NCI-H526 treated with DMSO at 0.1 percent for 48 hours (cell line): ENCODE measurements around the gene PMM2.
"Not testable (repeated sequence)": the region's sequence is repeated elsewhere in the genome, so short reads cannot be mapped to it uniquely, and the experiment has no call there.

Experiments
- DNase-seq: peaks from one replicate; lab custom pipeline; 2025; lab: John Stamatoyannopoulos, UW

PMM2 gene

GRCh38 chr16:8797364-8798173, at the start of gene PMM2, which contains the start of gene TMEM186:
TSS of gene PMM2 (plus strand) at chr16:8797839. CDS start at chr16:8797883, 44 bp downstream.
TSS of gene TMEM186 (minus strand) at chr16:8797639. CDS start at chr16:8797614, 25 bp downstream.
- DNase-seq: peak; percentile 84

GRCh38 chr16:8748944-8749343, 48.7 kb upstream of the PMM2 start:
- not testable (repeated sequence) for DNase-seq

GRCh38 chr16:8751481-8752311, 45.9 kb upstream of the PMM2 start:
- DNase-seq: no peak

GRCh38 chr16:8752706-8753105, 44.9 kb upstream of the PMM2 start:
- no peak for DNase-seq

- DNase-seq: no peak
These were observed 44.1 kb upstream of the PMM2 start for GRCh38 chr16:8753416-8754054.

GRCh38 chr16:8756755-8757154, 40.9 kb upstream of the PMM2 start:
- no peak for DNase-seq

- DNase-seq: no peak
These were observed 39.6 kb upstream of the PMM2 start for GRCh38 chr16:8758022-8758421.

- no peak for DNase-seq
These were observed 37.6 kb upstream of the PMM2 start for GRCh38 chr16:8760021-8760420.

- DNase-seq: no peak
These were observed 36.6 kb upstream of the PMM2 start for GRCh38 chr16:8761078-8761477.

- no peak for DNase-seq
These were observed 35.4 kb upstream of the PMM2 start for GRCh38 chr16:8762254-8762653.

GRCh38 chr16:8763083-8763482, 34.6 kb upstream of the PMM2 start:
- no peak for DNase-seq

GRCh38 chr16:8763899-8764298, 33.7 kb upstream of the PMM2 start:
- no peak for DNase-seq

GRCh38 chr16:8764525-8765250, 33.0 kb upstream of the PMM2 start:
- no peak for DNase-seq

- no peak for DNase-seq
These were observed 30.5 kb upstream of the PMM2 start for GRCh38 chr16:8767176-8767575.

- DNase-seq: no peak
These were observed 29.4 kb upstream of the PMM2 start for GRCh38 chr16:8768283-8768682.

- DNase-seq: no peak
These were observed 28.9 kb upstream of the PMM2 start for GRCh38 chr16:8768692-8769091.

GRCh38 chr16:8773537-8773936, 24.1 kb upstream of the PMM2 start:
- no peak for DNase-seq

GRCh38 chr16:8774208-8774607, 23.4 kb upstream of the PMM2 start:
- no peak for DNase-seq

- no peak for DNase-seq
These were observed 22.3 kb upstream of the PMM2 start for GRCh38 chr16:8775359-8775758.

GRCh38 chr16:8776129-8776584, 21.5 kb upstream of the PMM2 start:
- DNase-seq: no peak

- no peak for DNase-seq
These were observed 20.4 kb upstream of the PMM2 start for GRCh38 chr16:8777217-8777616.

GRCh38 chr16:8781797-8782196, 15.8 kb upstream of the PMM2 start:
- no peak for DNase-seq
